GM23248 (cell line): ENCODE measurements around the gene IHH. TPM values are rescaled to one million over a fixed set of nuclear protein-coding genes. Genes with fewer than 3 reads are reported as not detected.

Experiments
- DNase-seq: peaks from one replicate; pipeline ENCODE4 v3.0.0-alpha.2; 2015
- H2AFZ ChIP-seq: fragments of 200-600 bp; sonication (generic); 2 replicates; pipeline ENCODE4 v1.6.1; 2016; ENCODE audit warnings: antibody characterized with exemption
- H3F3A ChIP-seq: fragments of 200-600 bp; sonication (generic); 2 replicates; pipeline ENCODE4 v1.6.1; 2016; ENCODE audit warnings: mild to moderate bottlenecking, antibody characterized with exemption, mixed run types; ENCODE audit not compliant: insufficient read depth
- H3K27ac ChIP-seq: fragments of 200-600 bp; sonication (generic); 2 replicates; pipeline ENCODE4 v1.5.1; 2016; ENCODE audit warnings: mild to moderate bottlenecking
- H3K27me3 ChIP-seq: fragments of 200-600 bp; sonication (generic); replicated peaks from 2 replicates; pipeline ENCODE4 v1.6.1; 2016; ENCODE audit warnings: mild to moderate bottlenecking; ENCODE audit not compliant: insufficient read depth
- H3K36me3 ChIP-seq: fragments of 200-600 bp; sonication (generic); 2 replicates; pipeline ENCODE4 v1.6.1; 2016; ENCODE audit warnings: low read depth, mild to moderate bottlenecking
- H3K4me1 ChIP-seq: fragments of 200-600 bp; sonication (generic); 2 replicates; pipeline ENCODE4 v1.6.1; 2016; ENCODE audit warnings: mild to moderate bottlenecking; ENCODE audit not compliant: insufficient read depth
- H3K4me2 ChIP-seq: fragments of 200-600 bp; sonication (generic); one replicate; pipeline ENCODE4 v1.6.1; 2016; ENCODE audit warnings: mild to moderate bottlenecking; ENCODE audit not compliant: unreplicated experiment
- H3K4me3 ChIP-seq: fragments of 200-600 bp; sonication (generic); 2 replicates; pipeline ENCODE4 v1.5.1; 2016; ENCODE audit warnings: mild to moderate bottlenecking
- H3K79me2 ChIP-seq: fragments of 200-600 bp; sonication (generic); 2 replicates; pipeline ENCODE4 v1.6.1; 2016; ENCODE audit warnings: mild to moderate bottlenecking; ENCODE audit not compliant: insufficient read depth
- H3K9ac ChIP-seq: fragments of 200-600 bp; sonication (generic); 2 replicates; pipeline ENCODE4 v1.6.1; 2016; ENCODE audit warnings: mild to moderate bottlenecking
- H3K9me2 ChIP-seq: fragments of 200-600 bp; sonication (generic); 2 replicates; pipeline ENCODE4 v1.6.1; 2016; ENCODE audit warnings: mixed run types, mild to moderate bottlenecking, moderate library complexity; ENCODE audit not compliant: insufficient read depth
- H3K9me3 ChIP-seq: fragments of 200-600 bp; sonication (generic); one replicate; pipeline ENCODE4 v1.6.1; 2017; ENCODE audit warnings: low read depth
- H4K20me1 ChIP-seq: fragments of 200-600 bp; sonication (generic); 2 replicates; pipeline ENCODE4 v1.6.0; 2016; ENCODE audit not compliant: insufficient read depth
- EZH2 ChIP-seq: fragments of 200-600 bp; sonication (generic); IDR thresholded peaks from 2 replicates; pipeline ENCODE4 v1.6.1; 2018; ENCODE audit warnings: antibody characterized with exemption, mild to moderate bottlenecking; ENCODE audit not compliant: insufficient read depth, poor library complexity, severe bottlenecking
- EZH2phosphoT487 ChIP-seq: fragments of 200-600 bp; sonication (generic); IDR thresholded peaks from 2 replicates; pipeline ENCODE4 v1.6.1; 2018; ENCODE audit warnings: antibody characterized with exemption, moderate library complexity, mild to moderate bottlenecking, low read depth; ENCODE audit not compliant: insufficient read depth
- WGBS, 2 experiments: methylation state at CpG; one replicate each; pipeline ENCODE4 v1.1.6; 2015 to 2017; ENCODE audit warnings: low lambda C conversion rate in 2 of 2, low coverage in 1 of 2; ENCODE audit errors: missing lambda C conversion rate in 2 of 2; 5-methylcytosine and 5-hydroxymethylcytosine counted together
- in situ Hi-C: fragments of 300-500 bp; cut with MboI; formaldehyde crosslinking; loops from 2 replicates; pipeline ENCODE4 v1.15.0; 2020
- polyA plus RNA-seq: library from polyadenylated mRNA; unstranded; fragments of >200 nt; fragmentation: Nextera tagmentation; extraction: Ambion mirVana; gene quantifications from 2 replicates; pipeline ENCODE4 v1.2.1, GENCODE V29; 2016
- total RNA-seq: library from RNA; depleted of rRNA; stranded (reverse); fragments of >200 nt; shearing (Covaris generic); gene quantifications from 2 replicates; pipeline ENCODE4 v1.2.3, GENCODE V29; 2014

Gene IHH
- total and polyA plus RNA-seq, 2 experiments from 2014 or later = not detected

GRCh38 chr2:219104107-219105035, 43.6 kb upstream of the IHH start:
- Histone ChIP-seq H3K9me2 (no peaks in the 10 kb centered on the region), H3K27me3 (no peaks in the 10 kb centered on the region), H3K4me2 (no peak overlapping the region), H4K20me1 (no peaks in the 10 kb centered on the region), H3K36me3 (no peaks in the 10 kb centered on the region), H3K79me2 (no peaks in the 10 kb centered on the region), H3F3A (peaks cover 15% of the 10 kb centered on the region), H3K9me3 (no peaks in the 10 kb centered on the region), H3K4me1 (peaks cover 10% of the 10 kb centered on the region), H2AFZ (no peak overlapping the region), H3K9ac (no peak overlapping the region), H3K4me3 (no peak overlapping the region), H3K27ac (no peak overlapping the region)
- WGBS, 2 experiments = 24 to 34% methylated on average over 4 of the region's 4 CpGs
- in situ Hi-C loops = no loop called here
- TF ChIP-seq EZH2 (no peak), EZH2phosphoT487 (no peak)
- DNase-seq = peak; percentile 53

- in situ Hi-C loops = no loop called here
- Histone ChIP-seq H3K36me3 (no peaks in the 10 kb centered on the region), H3K9me2 (0 out of 2 replicates have a peak, but pooled peaks cover 8% of the 10 kb centered on the region), H3K79me2 (no peaks in the 10 kb centered on the region), H3K4me2 (peak overlapping the region; percentile 65), H3K4me1 (peaks cover 10% of the 10 kb centered on the region), H2AFZ (no peak overlapping the region), H3K9me3 (no peaks in the 10 kb centered on the region), H3K9ac (no peak overlapping the region), H3K27me3 (no peaks in the 10 kb centered on the region), H3K27ac (no peak overlapping the region), H3F3A (peaks cover 22% of the 10 kb centered on the region), H4K20me1 (no peaks in the 10 kb centered on the region), H3K4me3 (no peak overlapping the region)
- DNase-seq = peak; percentile 91
- 16 to 21% methylated on average over 1 of the region's 1 CpG for WGBS, 2 experiments
- TF ChIP-seq EZH2phosphoT487 (no peak), EZH2 (no peak)
These were observed 38.6 kb upstream of the IHH start for GRCh38 chr2:219099329-219099728.

- peaks cover 9% of the 10 kb centered on the region for H3K4me1 ChIP-seq
- in situ Hi-C loops = no loop called here
- 58 to 69% methylated on average over 1 of the region's 1 CpG for WGBS, 2 experiments
- H3K36me3 ChIP-seq = no peaks in the 10 kb centered on the region
- TF ChIP-seq EZH2phosphoT487 = no peak
- no peak for TF ChIP-seq EZH2
- H3K9me3 ChIP-seq = no peaks in the 10 kb centered on the region
- no peak overlapping the region for H3K9ac ChIP-seq
- no peak overlapping the region for H3K4me3 ChIP-seq
- peaks cover 15% of the 10 kb centered on the region for H3F3A ChIP-seq
- H3K27ac ChIP-seq = no peak overlapping the region
- H2AFZ ChIP-seq = no peak overlapping the region
- H4K20me1 ChIP-seq = no peaks in the 10 kb centered on the region
- H3K4me2 ChIP-seq = no peak overlapping the region
- no peak for DNase-seq
- no peaks in the 10 kb centered on the region for H3K27me3 ChIP-seq
- no peaks in the 10 kb centered on the region for H3K79me2 ChIP-seq
- 0 out of 2 replicates have a peak, but pooled peaks cover 8% of the 10 kb centered on the region for H3K9me2 ChIP-seq
These were observed 34.8 kb upstream of the IHH start for GRCh38 chr2:219095406-219095935.

GRCh38 chr2:219094171-219094570, 33.5 kb upstream of the IHH start:
- H3K9me2 ChIP-seq = 0 out of 2 replicates have a peak, but pooled peaks cover 8% of the 10 kb centered on the region
- H3K36me3 ChIP-seq = no peaks in the 10 kb centered on the region
- peaks cover 4% of the 10 kb centered on the region for H3K4me1 ChIP-seq
- no peak for DNase-seq
- no peak overlapping the region for H3K27ac ChIP-seq
- H3K27me3 ChIP-seq = no peaks in the 10 kb centered on the region
- peaks cover 5% of the 10 kb centered on the region for H3F3A ChIP-seq
- no peak overlapping the region for H2AFZ ChIP-seq
- no peak overlapping the region for H3K9ac ChIP-seq
- TF ChIP-seq EZH2 = no peak
- no peaks in the 10 kb centered on the region for H3K9me3 ChIP-seq
- no peaks in the 10 kb centered on the region for H3K79me2 ChIP-seq
- H4K20me1 ChIP-seq = no peaks in the 10 kb centered on the region
- no peak overlapping the region for H3K4me3 ChIP-seq
- in situ Hi-C loops = no loop called here
- no peak overlapping the region for H3K4me2 ChIP-seq
- WGBS, 2 experiments = 97 to 98% methylated on average over 3 of the region's 3 CpGs
